ENCODE measurements around the gene CCL11. TPM values are rescaled to one million over a fixed set of nuclear protein-coding genes. Genes with fewer than 3 reads are reported as not detected.
A peak's percentile ranks its signal among the peaks of the same experiment; 100 is the strongest.

The CCL11 gene
- total RNA-seq, 2 donors from 2014 or later, result not detected

DNA sequence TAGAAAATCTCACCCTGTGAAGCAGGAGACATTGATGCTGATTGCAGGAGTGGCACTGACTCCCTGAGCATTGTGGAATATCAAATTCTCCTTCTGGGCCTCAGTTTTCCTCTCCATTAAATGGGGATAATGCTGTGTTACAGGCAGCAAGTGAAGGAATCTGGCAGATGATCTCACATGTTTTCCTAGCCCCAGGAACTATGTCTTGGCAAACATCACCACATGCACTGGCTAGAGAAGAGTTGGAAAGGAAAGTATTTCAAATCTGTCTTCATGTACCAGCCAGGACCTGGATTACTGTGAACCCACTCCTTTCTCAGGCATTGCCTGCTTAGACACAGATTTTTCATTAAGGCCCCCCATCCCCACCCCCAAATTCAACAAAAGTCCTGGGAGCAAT is 20.1 kb downstream of the CCL11 start:
- Histone ChIP-seq H3K4me1 (ENCODE audit: control insufficient read depth in 1 of 2, low read depth in 2 of 2) (peaks cover 0 to 33% of the 10 kb centered on the region in 2 donors), H3K36me3 (no peaks in the 10 kb centered on the region), H3K27ac (no peak overlapping the region), H3K9me3 (no peaks in the 10 kb centered on the region), H3K4me3 (no peak overlapping the region), H3K27me3 (replicated peaks; ENCODE audit: insufficient read depth) (no peaks in the 10 kb centered on the region)
- TF ChIP-seq CTCF (IDR thresholded peaks at IDR 0.05), result no peak
- DNase-seq (ENCODE audit: low spot score) (no peak), ATAC-seq (ENCODE audit: insufficient number of reproducible peaks, low FRiP score, low read depth) (no peak)

- peak; percentile 35 for TF ChIP-seq CTCF (IDR thresholded peaks at IDR 0.05)
Measured at GRCh38 chr17:34306466-34306865, 20.9 kb downstream of the CCL11 start.

GRCh38 chr17:34307110-34307509 is 21.6 kb downstream of the CCL11 start:
- Histone ChIP-seq H3K4me1 (ENCODE audit: control insufficient read depth in 1 of 2, low read depth in 2 of 2) (peaks cover 0 to 25% of the 10 kb centered on the region in 2 donors), H3K9me3 (no peaks in the 10 kb centered on the region), H3K4me3 (no peak overlapping the region), H3K27ac (no peak overlapping the region), H3K27me3 (replicated peaks; ENCODE audit: insufficient read depth) (no peaks in the 10 kb centered on the region), H3K36me3 (no peaks in the 10 kb centered on the region)
- no peak for TF ChIP-seq CTCF (IDR thresholded peaks at IDR 0.05)
- ATAC-seq (ENCODE audit: insufficient number of reproducible peaks, low FRiP score, low read depth), result no peak
- DNase-seq (ENCODE audit: low spot score), result no peak

More at GRCh38 chr17:34306466-34306865, 20.9 kb downstream of the CCL11 start:
- ATAC-seq (ENCODE audit: insufficient number of reproducible peaks, low FRiP score, low read depth), result peak; percentile 83
- H3K36me3 ChIP-seq, result no peaks in the 10 kb centered on the region
- H3K9me3 ChIP-seq, result no peaks in the 10 kb centered on the region
- peaks cover 0 to 25% of the 10 kb centered on the region in 2 donors for H3K4me1 ChIP-seq (ENCODE audit: control insufficient read depth in 1 of 2, low read depth in 2 of 2)
- no peak overlapping the region for H3K4me3 ChIP-seq
- DNase-seq (ENCODE audit: low spot score), result no peak
- no peak overlapping the region for H3K27ac ChIP-seq
- no peaks in the 10 kb centered on the region for H3K27me3 ChIP-seq (replicated peaks; ENCODE audit: insufficient read depth)

GRCh38 chr17:34308371-34308770 is 22.8 kb downstream of the CCL11 start:
- Histone ChIP-seq H3K27ac (no peak overlapping the region), H3K27me3 (replicated peaks; ENCODE audit: insufficient read depth) (no peaks in the 10 kb centered on the region), H3K4me3 (no peak overlapping the region), H3K9me3 (no peaks in the 10 kb centered on the region), H3K4me1 (ENCODE audit: control insufficient read depth in 1 of 2, low read depth in 2 of 2) (peaks cover 0 to 25% of the 10 kb centered on the region in 2 donors), H3K36me3 (no peaks in the 10 kb centered on the region)
- DNase-seq (ENCODE audit: low spot score), result no peak
- TF ChIP-seq CTCF (IDR thresholded peaks at IDR 0.05), result no peak
- no peak for ATAC-seq (ENCODE audit: insufficient number of reproducible peaks, low FRiP score, low read depth)

- no peak for TF ChIP-seq CTCF (IDR thresholded peaks at IDR 0.05)
- Histone ChIP-seq H3K4me1 (ENCODE audit: control insufficient read depth in 1 of 2, low read depth in 2 of 2) (peaks cover 12 to 34% of the 10 kb centered on the region in 2 donors), H3K36me3 (no peaks in the 10 kb centered on the region), H3K27ac (no peak overlapping the region), H3K9me3 (no peaks in the 10 kb centered on the region), H3K27me3 (replicated peaks; ENCODE audit: insufficient read depth) (no peaks in the 10 kb centered on the region), H3K4me3 (no peak overlapping the region)
- ATAC-seq (ENCODE audit: insufficient number of reproducible peaks, low FRiP score, low read depth) (no peak), DNase-seq (ENCODE audit: low spot score) (no peak)
Measured at GRCh38 chr17:34311291-34311690, 25.7 kb downstream of the CCL11 start.
